Ovary (tissue), 10 donors: ENCODE results near the gene GPR85. TPM values are rescaled to one million over a fixed set of nuclear protein-coding genes. Genes with fewer than 3 reads are reported as not detected.

Experiments used
- DNase-seq, 5 donors: peaks; one replicate each; pipeline ENCODE4 v3.0.0-alpha.2; 2019 to 2020
- H3K27ac ChIP-seq, 2 donors: fragments of 200-600 bp; one replicate each; pipeline versions ENCODE4 v1.5.1 to v1.8.0; 2019 to 2022
- H3K27me3 ChIP-seq: fragments of 200-600 bp; one replicate; pipeline ENCODE4 v1.8.0; 2022
- H3K36me3 ChIP-seq: fragments of 200-600 bp; sonication (generic); one replicate; pipeline ENCODE4 v1.5.1; 2019
- H3K4me1 ChIP-seq: one replicate; pipeline ENCODE4 v1.8.1; 2013; ENCODE audit warnings: mild to moderate bottlenecking, moderate library complexity; ENCODE audit not compliant: insufficient read depth
- H3K4me3 ChIP-seq: fragments of 200-600 bp; sonication (generic); one replicate; pipeline ENCODE4 v1.5.1; 2017
- H3K9me3 ChIP-seq, 2 donors: fragments of 200-600 bp in 1 of 2; sonication (generic) in 1 of 2; one replicate each; pipeline versions ENCODE4 v1.5.1 to v1.8.1; 2013 to 2019; ENCODE audit warnings: mild to moderate bottlenecking in 1 of 2, moderate library complexity in 1 of 2
- EP300 ChIP-seq: sonication (generic); formaldehyde crosslinking; IDR thresholded peaks from one replicate; pipeline ENCODE4 v1.6.1; 2017; ENCODE audit warnings: antibody characterized with exemption
- POLR2A ChIP-seq: fragments of 450-650 bp; IDR thresholded peaks from one replicate; pipeline ENCODE4 v1.6.1; 2017; ENCODE audit warnings: antibody characterized with exemption, mild to moderate bottlenecking, moderate library complexity
- WGBS, 3 donors: extraction: QIAGEN DNeasy Blood & Tissue Kit in 1 of 3; methylation state at CpG; one replicate each; pipeline versions ENCODE4 v1.1.5 to v1.1.7; 2013 to 2017; 5-methylcytosine and 5-hydroxymethylcytosine counted together
- intact Hi-C, 4 donors: fragments of 100-400 bp; cut with DNase I; formaldehyde crosslinking; loops; one replicate each; pipeline versions ENCODE4 v1.11.0 to v1.15.1; 2022 to 2023
- long read RNA-seq, 3 donors: library from polyadenylated mRNA in 2 of 3; unstranded in 2 of 3; transcript quantifications; one replicate each; pipeline ENCODE4 v2.0.0 and lab custom pipeline, GENCODE V29; 2021 to 2026
- polyA plus RNA-seq, 2 donors: library from polyadenylated mRNA; stranded (reverse); fragments of 200-250 nt in 1 of 2; fragments of 350-450 nt in 1 of 2; fragmentation: Illumina TruSeq in 1 of 2; extraction: RNeasy Lipid Tissue Mini Kit (QIAGEN cat#74804) in 1 of 2; gene quantifications; one replicate each; pipeline ENCODE4 v1.2.3, GENCODE V29; 2013 to 2014
- total RNA-seq, 7 donors: library from RNA; depleted of rRNA in 2 of 7; stranded (reverse); fragments of >200 nt in 2 of 7; fragmentation: NEBNext Ultra II Directional in 3 of 7; extraction: Animal tissue kit (Norgen Biotek cat#: 25700) in 3 of 7; gene quantifications; one replicate each; pipeline versions ENCODE4 v1.1.0 to v1.2.4, GENCODE V29; 2016 to 2023
- TF ChIP-seq, protein P1 (sequence below), 3 donors: fragments of 450-650 bp in 2 of 3; fragments of 200-600 bp in 1 of 3; IDR thresholded peaks; one replicate each; pipeline versions ENCODE4 v1.5.1 to v1.8.0; 2016 to 2022; ENCODE audit warnings: antibody characterized with exemption in 3 of 3, mild to moderate bottlenecking in 1 of 3
- donor health status: DM: no; HTN: no; CAD: no; lungs with moderate emphysema.
- donor health status: DM: no; HTN: no; CAD: no.
- donor health status: Bipolar disorder and iron deficiency.
- donor health status: DM: yes; HTN: yes; CAD: no.
- donor health status: DM: no; HTN: no; CAD: no.
- donor health status: DM: yes; HTN: yes; CAD: no.

Gene GPR85, protein sequence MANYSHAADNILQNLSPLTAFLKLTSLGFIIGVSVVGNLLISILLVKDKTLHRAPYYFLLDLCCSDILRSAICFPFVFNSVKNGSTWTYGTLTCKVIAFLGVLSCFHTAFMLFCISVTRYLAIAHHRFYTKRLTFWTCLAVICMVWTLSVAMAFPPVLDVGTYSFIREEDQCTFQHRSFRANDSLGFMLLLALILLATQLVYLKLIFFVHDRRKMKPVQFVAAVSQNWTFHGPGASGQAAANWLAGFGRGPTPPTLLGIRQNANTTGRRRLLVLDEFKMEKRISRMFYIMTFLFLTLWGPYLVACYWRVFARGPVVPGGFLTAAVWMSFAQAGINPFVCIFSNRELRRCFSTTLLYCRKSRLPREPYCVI
- 1 to 10 TPM in 1 of 7 donors, under 1 TPM in 5, not detected in 1; 0.08 to 1.1 (median 0.38) TPM for total RNA-seq
- polyA plus RNA-seq: under 1 TPM; 0.13 to 0.98 TPM
- long read RNA-seq, donor 1, partial matches to known transcripts: 0 of 1 reads
- long read RNA-seq, donor 1, other reads (novel, unspliced or antisense): 0 of 1 reads
- long read RNA-seq, donor 2, partial matches to known transcripts: 0 of 1 reads
- long read RNA-seq, donor 2, other reads (novel, unspliced or antisense): 0 of 1 reads
- long read RNA-seq, donor 3: 0 reads

DNA sequence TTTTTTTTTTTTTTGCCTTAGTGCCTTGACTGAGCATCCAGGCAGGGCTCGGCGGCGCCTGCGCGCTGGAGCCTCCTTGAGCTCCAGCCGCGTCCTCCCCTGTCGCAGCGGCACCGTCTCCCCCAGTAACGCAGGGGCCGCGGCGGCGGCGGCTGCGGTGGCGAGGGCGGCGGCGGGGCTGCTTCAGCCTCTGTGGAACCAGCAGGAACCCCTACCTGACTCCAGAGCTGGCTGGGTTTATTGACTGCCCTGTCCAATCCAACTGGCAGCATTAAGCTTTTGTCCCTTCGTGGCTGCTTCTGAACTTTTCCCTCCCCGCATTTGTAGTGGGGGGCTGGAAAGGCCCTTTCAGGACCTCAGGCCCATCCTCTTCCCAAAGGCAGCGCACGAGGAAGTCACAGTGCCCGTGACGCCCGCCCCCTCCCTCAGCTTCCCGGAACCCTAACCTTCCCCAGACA, at the start of gene GPR85:
Gene GPR85, minus strand, starts transcription at position 397 of the 458 bp plus-strand sequence. CDS start 2,106 bp downstream, outside the sequence.
- no peaks in the 10 kb centered on the region for H3K36me3 ChIP-seq
- no peaks in the 10 kb centered on the region for H3K27me3 ChIP-seq
- peaks cover 2% of the 10 kb centered on the region for H3K4me1 ChIP-seq
- H3K27ac ChIP-seq: no peak within 1 kb of the TSS
- intact Hi-C loops: no loop called here
- DNase-seq: peak in 4 of 5 donors; percentile 10 to 39 (median 24)
- H3K9me3 ChIP-seq: no peaks in the 10 kb centered on the region
- peak within 1 kb of the TSS; percentile 41 for H3K4me3 ChIP-seq
- TF ChIP-seq EP300 (no peak), POLR2A (no peak)
- TF ChIP-seq, protein P1, sequence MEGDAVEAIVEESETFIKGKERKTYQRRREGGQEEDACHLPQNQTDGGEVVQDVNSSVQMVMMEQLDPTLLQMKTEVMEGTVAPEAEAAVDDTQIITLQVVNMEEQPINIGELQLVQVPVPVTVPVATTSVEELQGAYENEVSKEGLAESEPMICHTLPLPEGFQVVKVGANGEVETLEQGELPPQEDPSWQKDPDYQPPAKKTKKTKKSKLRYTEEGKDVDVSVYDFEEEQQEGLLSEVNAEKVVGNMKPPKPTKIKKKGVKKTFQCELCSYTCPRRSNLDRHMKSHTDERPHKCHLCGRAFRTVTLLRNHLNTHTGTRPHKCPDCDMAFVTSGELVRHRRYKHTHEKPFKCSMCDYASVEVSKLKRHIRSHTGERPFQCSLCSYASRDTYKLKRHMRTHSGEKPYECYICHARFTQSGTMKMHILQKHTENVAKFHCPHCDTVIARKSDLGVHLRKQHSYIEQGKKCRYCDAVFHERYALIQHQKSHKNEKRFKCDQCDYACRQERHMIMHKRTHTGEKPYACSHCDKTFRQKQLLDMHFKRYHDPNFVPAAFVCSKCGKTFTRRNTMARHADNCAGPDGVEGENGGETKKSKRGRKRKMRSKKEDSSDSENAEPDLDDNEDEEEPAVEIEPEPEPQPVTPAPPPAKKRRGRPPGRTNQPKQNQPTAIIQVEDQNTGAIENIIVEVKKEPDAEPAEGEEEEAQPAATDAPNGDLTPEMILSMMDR (IDR thresholded peaks at IDR 0.05): no peak
- 1% methylated on average over 27 to 29 of the region's 29 CpGs for WGBS, 3 donors

DNA sequence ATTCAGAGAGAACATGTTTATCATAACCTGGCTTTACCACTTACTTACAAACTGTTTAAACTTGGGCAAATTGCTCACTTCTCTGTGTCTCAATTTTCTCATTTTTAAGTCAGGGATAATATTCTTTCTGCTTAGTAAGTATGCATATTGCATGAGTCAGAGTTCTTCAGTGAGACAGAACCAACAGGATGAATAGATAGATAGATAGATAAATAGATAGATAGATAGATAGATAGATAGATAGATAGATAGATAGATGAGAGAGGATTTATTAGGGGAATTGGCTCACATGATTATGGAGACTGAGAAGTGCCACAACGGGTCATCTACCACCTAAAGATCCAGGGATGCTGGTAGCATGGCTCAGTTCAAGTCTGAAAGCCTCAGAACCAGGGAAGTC, 47.4 kb upstream of the GPR85 start:
- TF ChIP-seq POLR2A (no peak), EP300 (no peak)
- TF ChIP-seq, protein P1 (IDR thresholded peaks at IDR 0.05): no peak
- 75 to 93% (median 90%) methylated on average over 1 of the region's 1 CpG for WGBS, 3 donors
- Histone ChIP-seq H3K4me1 (no peaks in the 10 kb centered on the region), H3K36me3 (no peaks in the 10 kb centered on the region), H3K9me3 (no peaks in the 10 kb centered on the region), H3K27me3 (no peaks in the 10 kb centered on the region), H3K4me3 (no peak overlapping the region), H3K27ac (no peak overlapping the region)
- DNase-seq: no peak
- intact Hi-C loops: no loop called here

DNA sequence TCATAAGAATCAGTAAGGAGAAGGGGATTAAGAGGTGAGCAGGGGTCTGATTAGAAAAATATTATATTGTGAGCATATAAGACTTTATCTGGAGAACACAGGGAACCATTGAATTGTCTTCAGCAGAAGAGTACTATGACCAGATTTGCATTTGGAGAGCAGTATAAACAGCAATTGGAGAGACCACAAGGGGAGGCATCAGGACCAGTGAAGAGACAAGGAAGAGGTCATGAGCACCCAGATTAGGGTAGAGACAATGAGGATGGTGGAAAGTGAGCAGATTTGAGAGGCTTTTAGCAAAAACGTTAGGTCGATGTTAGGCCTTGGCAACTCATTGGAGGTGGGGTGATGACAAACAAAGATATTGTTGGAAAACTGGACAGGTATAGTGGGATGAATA, 44.7 kb upstream of the GPR85 start:
- Histone ChIP-seq H3K36me3 (no peaks in the 10 kb centered on the region), H3K4me3 (no peak overlapping the region), H3K27ac (no peak overlapping the region), H3K9me3 (no peaks in the 10 kb centered on the region), H3K27me3 (no peaks in the 10 kb centered on the region), H3K4me1 (no peaks in the 10 kb centered on the region)
- TF ChIP-seq EP300 (no peak), POLR2A (no peak)
- DNase-seq: no peak
- intact Hi-C loops: no loop called here
- 83 to 91% (median 88%) methylated on average over 2 of the region's 2 CpGs for WGBS, 3 donors

DNA sequence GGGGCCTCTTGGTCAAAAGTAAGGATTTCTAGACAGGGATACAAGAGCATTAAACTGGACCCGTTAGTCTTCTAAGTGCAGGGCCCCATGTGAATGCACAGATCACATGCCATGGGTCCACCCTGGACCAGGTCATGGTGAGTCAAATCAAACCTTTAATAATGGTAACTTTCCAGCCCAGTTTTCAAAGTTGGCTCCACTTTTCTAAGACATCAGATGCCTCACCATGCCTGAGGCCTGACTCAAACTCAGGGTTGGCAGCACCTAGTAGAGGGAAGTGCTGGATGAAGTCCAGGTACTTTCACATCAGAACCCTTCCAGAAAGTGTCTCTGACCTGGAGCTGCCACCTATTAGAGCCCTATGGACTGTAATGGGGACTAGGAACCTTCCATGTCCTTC, 41.4 kb upstream of the GPR85 start:
- WGBS, 3 donors: 91 to 100% (median 100%) methylated on average over 1 of the region's 1 CpG
- H3K27me3 ChIP-seq: no peaks in the 10 kb centered on the region
- no peak overlapping the region for H3K27ac ChIP-seq
- H3K36me3 ChIP-seq: no peaks in the 10 kb centered on the region
- no peaks in the 10 kb centered on the region for H3K9me3 ChIP-seq
- TF ChIP-seq POLR2A: no peak
- no peak overlapping the region for H3K4me3 ChIP-seq
- DNase-seq: no peak
- H3K4me1 ChIP-seq: no peaks in the 10 kb centered on the region
- intact Hi-C loops: no loop called here

DNA sequence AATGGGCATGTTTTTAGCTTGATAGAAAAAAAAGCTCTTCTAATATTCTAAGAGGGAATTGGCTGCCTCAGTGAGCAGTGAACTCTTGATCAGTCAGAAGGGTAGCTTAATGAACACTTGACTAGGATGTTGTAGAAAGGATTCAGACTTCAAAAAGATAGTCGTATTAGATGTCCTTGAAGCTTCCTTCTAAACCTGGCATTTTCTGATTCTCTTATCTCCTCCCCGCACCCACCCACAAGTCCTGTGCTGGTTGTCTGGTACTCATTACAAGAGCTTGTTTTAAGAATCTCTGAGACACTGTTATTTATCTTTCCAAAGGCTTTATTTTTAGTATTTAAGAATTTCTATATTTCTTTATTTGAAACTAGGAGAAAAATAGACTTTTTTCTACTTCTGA, 39.1 kb upstream of the GPR85 start:
- 19 to 32% (median 25%) methylated on average over 2 of the region's 2 CpGs for WGBS, 3 donors
- H3K9me3 ChIP-seq: no peaks in the 10 kb centered on the region

More for the DNA sequence above, 39.1 kb upstream of the GPR85 start:
- Histone ChIP-seq H3K36me3 (no peaks in the 10 kb centered on the region), H3K4me1 (no peaks in the 10 kb centered on the region), H3K4me3 (no peak overlapping the region), H3K27ac (no peak overlapping the region), H3K27me3 (no peaks in the 10 kb centered on the region)
- TF ChIP-seq, protein P1 (IDR thresholded peaks at IDR 0.05): no peak
- TF ChIP-seq EP300: no peak
- TF ChIP-seq POLR2A: no peak
- no peak for DNase-seq
- intact Hi-C loops: no loop called here
